Thoracic aorta (tissue), 2 donors: ENCODE data around the gene FAM185A. TPM values are rescaled to one million over a fixed set of nuclear protein-coding genes. Genes with fewer than 3 reads are reported as not detected.

Experiments
- ATAC-seq: fragments of 150-250 bp; one replicate; pipeline ENCODE4 v1.8.0; 2017; ENCODE audit warnings: low read depth; ENCODE audit not compliant: insufficient number of reproducible peaks, low FRiP score
- DNase-seq: peaks from one replicate; pipeline ENCODE4 v3.0.0-alpha.2; 2020; ENCODE audit warnings: low spot score
- H3K27ac ChIP-seq, 2 donors: fragments of 200-600 bp; sonication (generic); 1 replicate in 1 of 2; 2 replicates in 1 of 2; pipeline ENCODE4 v1.5.1; 2016; ENCODE audit warnings: mild to moderate bottlenecking in 2 of 2, moderate library complexity in 2 of 2
- H3K27me3 ChIP-seq: fragments of 200-600 bp; sonication (generic); replicated peaks from 2 replicates; pipeline ENCODE4 v1.6.0; 2016; ENCODE audit warnings: mild to moderate bottlenecking; ENCODE audit not compliant: insufficient read depth
- H3K36me3 ChIP-seq: fragments of 200-600 bp; sonication (generic); one replicate; pipeline ENCODE4 v1.5.1; 2016
- H3K4me1 ChIP-seq, 2 donors: fragments of 200-600 bp; sonication (generic); 1 replicate in 1 of 2; 2 replicates in 1 of 2; pipeline versions ENCODE4 v1.5.1 to v1.6.0; 2016; ENCODE audit warnings: low read depth in 2 of 2, mild to moderate bottlenecking in 1 of 2; ENCODE audit not compliant: control insufficient read depth in 1 of 2
- H3K4me3 ChIP-seq: fragments of 200-600 bp; sonication (generic); 2 replicates; pipeline ENCODE4 v1.5.1; 2016; ENCODE audit warnings: mild to moderate bottlenecking
- H3K9me3 ChIP-seq: fragments of 200-600 bp; sonication (generic); 2 replicates; pipeline ENCODE4 v1.5.1; 2016
- total RNA-seq, 2 donors: library from RNA; depleted of rRNA; stranded (reverse); fragments of >200 nt; gene quantifications; one replicate each; pipeline versions ENCODE4 v1.1.0 to v1.2.3, GENCODE V29; 2016
- TF ChIP-seq, protein P1 (sequence below): fragments of 200-600 bp; sonication (generic); IDR thresholded peaks from one replicate; pipeline ENCODE4 v1.5.1; 2019; ENCODE audit warnings: antibody characterized with exemption

FAM185A gene
- total RNA-seq, 2 donors from 2014 or later, result 19.0 to 22.4 TPM

- no peaks in the 10 kb centered on the region for H3K27me3 ChIP-seq
- no peaks in the 10 kb centered on the region for H3K36me3 ChIP-seq
- H3K9me3 ChIP-seq, result no peaks in the 10 kb centered on the region
- H3K27ac ChIP-seq, result no peak overlapping the region
- H3K4me1 ChIP-seq, result no peaks in the 10 kb centered on the region
- DNase-seq (no peak), ATAC-seq (no peak)
- no peak overlapping the region for H3K4me3 ChIP-seq
- TF ChIP-seq, protein P1, sequence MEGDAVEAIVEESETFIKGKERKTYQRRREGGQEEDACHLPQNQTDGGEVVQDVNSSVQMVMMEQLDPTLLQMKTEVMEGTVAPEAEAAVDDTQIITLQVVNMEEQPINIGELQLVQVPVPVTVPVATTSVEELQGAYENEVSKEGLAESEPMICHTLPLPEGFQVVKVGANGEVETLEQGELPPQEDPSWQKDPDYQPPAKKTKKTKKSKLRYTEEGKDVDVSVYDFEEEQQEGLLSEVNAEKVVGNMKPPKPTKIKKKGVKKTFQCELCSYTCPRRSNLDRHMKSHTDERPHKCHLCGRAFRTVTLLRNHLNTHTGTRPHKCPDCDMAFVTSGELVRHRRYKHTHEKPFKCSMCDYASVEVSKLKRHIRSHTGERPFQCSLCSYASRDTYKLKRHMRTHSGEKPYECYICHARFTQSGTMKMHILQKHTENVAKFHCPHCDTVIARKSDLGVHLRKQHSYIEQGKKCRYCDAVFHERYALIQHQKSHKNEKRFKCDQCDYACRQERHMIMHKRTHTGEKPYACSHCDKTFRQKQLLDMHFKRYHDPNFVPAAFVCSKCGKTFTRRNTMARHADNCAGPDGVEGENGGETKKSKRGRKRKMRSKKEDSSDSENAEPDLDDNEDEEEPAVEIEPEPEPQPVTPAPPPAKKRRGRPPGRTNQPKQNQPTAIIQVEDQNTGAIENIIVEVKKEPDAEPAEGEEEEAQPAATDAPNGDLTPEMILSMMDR, result no peak
Measured at GRCh38 chr7:102830197-102830596, 81.4 kb downstream of the FAM185A start.

GRCh38 chr7:102832674-102833073, 83.9 kb downstream of the FAM185A start:
- Histone ChIP-seq H3K4me1 (peaks cover 9 to 14% of the 10 kb centered on the region in 2 donors), H3K36me3 (no peaks in the 10 kb centered on the region), H3K27ac (no peak overlapping the region), H3K4me3 (no peak overlapping the region), H3K9me3 (no peaks in the 10 kb centered on the region), H3K27me3 (no peaks in the 10 kb centered on the region)
- no peak for DNase-seq
- TF ChIP-seq, protein P1, result no peak
- no peak for ATAC-seq

DNA sequence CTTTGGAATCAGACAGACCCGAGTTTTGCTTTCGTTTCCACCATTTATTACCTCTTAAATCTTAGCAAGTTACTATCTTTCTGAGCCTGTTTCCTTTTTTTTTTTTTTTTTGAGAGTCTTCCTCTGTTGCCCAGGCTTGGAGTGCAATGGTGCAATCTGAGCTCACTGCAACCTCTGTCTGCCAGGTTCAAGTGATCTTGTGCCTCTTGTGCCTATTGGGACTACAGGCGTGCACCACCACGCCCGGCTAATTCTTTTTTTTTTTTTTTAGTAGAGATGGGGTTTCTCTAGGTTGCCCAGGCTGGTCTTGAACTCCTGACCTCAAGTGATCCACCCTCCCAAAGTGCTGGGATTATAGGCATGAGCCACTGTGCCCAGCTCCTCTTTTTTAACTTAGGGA, 84.5 kb downstream of the FAM185A start:
- no peaks in the 10 kb centered on the region for H3K9me3 ChIP-seq
- H3K36me3 ChIP-seq, result no peaks in the 10 kb centered on the region
- H3K27ac ChIP-seq, result no peak overlapping the region
- peaks cover 9 to 14% of the 10 kb centered on the region in 2 donors for H3K4me1 ChIP-seq
- H3K4me3 ChIP-seq, result no peak overlapping the region
- TF ChIP-seq, protein P1, result no peak
- ATAC-seq, result no peak
- no peak for DNase-seq
- no peaks in the 10 kb centered on the region for H3K27me3 ChIP-seq

DNA sequence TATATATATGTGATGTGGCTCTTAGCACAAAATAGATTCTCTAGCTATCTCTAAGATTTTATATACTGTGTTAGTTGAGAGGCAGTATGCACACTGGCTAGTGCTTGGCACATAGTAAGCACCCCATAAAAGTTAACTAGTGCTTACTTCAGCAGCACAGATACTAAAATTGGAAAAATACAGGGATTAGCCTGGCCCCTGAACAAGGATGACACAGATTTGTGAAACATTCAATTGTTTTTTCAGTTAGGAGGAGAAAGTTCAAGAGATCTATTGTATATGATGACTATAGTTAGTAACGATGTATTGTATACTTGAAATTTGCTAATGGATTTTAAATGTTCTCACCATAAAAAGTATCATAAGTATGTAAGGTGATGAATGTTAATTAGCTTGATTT, 85.7 kb downstream of the FAM185A start:
- Histone ChIP-seq H3K9me3 (no peaks in the 10 kb centered on the region), H3K4me3 (no peak overlapping the region), H3K36me3 (no peaks in the 10 kb centered on the region), H3K4me1 (peaks cover 9 to 14% of the 10 kb centered on the region in 2 donors), H3K27ac (no peak overlapping the region), H3K27me3 (no peaks in the 10 kb centered on the region)
- DNase-seq (no peak), ATAC-seq (no peak)
- TF ChIP-seq, protein P1, result no peak

- TF ChIP-seq, protein P1, result no peak
- Histone ChIP-seq H3K36me3 (no peaks in the 10 kb centered on the region), H3K4me3 (no peak overlapping the region), H3K27ac (no peak overlapping the region), H3K4me1 (peaks cover 9 to 14% of the 10 kb centered on the region in 2 donors), H3K27me3 (no peaks in the 10 kb centered on the region), H3K9me3 (no peaks in the 10 kb centered on the region)
- ATAC-seq (no peak), DNase-seq (no peak)
Measured at GRCh38 chr7:102834999-102835398, 86.2 kb downstream of the FAM185A start.
